ENCODE measurements around the gene CASTOR2.

DNA sequence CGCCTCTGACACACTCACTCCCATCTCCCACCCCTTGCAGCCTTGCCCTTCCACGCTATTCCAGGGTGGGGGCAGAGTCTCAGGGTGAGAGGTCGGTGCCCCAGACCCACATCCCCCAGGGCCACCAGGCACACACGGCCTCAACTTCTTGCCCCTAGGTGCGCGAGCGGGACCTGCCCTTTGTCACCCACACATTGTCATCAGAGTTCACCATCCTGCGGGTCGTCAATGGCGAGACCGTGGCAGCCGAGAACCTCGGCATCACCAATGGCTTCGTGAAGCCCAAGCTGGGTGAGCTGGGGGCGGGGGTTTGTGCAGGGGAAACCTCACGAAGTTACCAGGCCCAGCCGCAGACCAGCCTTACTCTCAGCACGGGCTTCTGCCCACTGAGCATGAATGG, 53.3 kb downstream of the CASTOR2 start:
- TF ChIP-seq, protein P1, sequence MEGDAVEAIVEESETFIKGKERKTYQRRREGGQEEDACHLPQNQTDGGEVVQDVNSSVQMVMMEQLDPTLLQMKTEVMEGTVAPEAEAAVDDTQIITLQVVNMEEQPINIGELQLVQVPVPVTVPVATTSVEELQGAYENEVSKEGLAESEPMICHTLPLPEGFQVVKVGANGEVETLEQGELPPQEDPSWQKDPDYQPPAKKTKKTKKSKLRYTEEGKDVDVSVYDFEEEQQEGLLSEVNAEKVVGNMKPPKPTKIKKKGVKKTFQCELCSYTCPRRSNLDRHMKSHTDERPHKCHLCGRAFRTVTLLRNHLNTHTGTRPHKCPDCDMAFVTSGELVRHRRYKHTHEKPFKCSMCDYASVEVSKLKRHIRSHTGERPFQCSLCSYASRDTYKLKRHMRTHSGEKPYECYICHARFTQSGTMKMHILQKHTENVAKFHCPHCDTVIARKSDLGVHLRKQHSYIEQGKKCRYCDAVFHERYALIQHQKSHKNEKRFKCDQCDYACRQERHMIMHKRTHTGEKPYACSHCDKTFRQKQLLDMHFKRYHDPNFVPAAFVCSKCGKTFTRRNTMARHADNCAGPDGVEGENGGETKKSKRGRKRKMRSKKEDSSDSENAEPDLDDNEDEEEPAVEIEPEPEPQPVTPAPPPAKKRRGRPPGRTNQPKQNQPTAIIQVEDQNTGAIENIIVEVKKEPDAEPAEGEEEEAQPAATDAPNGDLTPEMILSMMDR (IDR thresholded peaks at IDR 0.05): no peak
- TF ChIP-seq ZFX (IDR thresholded peaks at IDR 0.05; ENCODE audit: borderline replicate concordance): no peak
